ENCODE data around the gene RFPL3. TPM values are rescaled to one million over a fixed set of nuclear protein-coding genes. Genes with fewer than 3 reads are reported as not detected.

Gene RFPL3
- polyA plus RNA-seq, 2 donors, result not detected

GRCh38 chr22:32328306-32329201 is 29.1 kb upstream of the RFPL3 start:
- WGBS, 2 donors, result 83 to 87% methylated on average over 8 of the region's 8 CpGs
- Histone ChIP-seq H3K4me3 (ENCODE audit: low read depth in 1 of 2, low read length in 2 of 2) (no peak overlapping the region), H3K27ac (ENCODE audit: low read depth in 2 of 2, low read length in 1 of 2) (no peak overlapping the region), H3K27me3 (ENCODE audit: control insufficient read depth in 1 of 2, insufficient read depth in 2 of 2, low read length in 2 of 2) (peaks cover 0 to 2% of the 10 kb centered on the region in 2 donors), H3K9me3 (ENCODE audit: control insufficient read depth in 2 of 2, insufficient read depth in 1 of 2, low read depth in 1 of 2, low read length in 1 of 2) (peaks cover 0 to 6% of the 10 kb centered on the region in 2 donors), H3K36me3 (ENCODE audit: control insufficient read depth in 2 of 2, insufficient read depth in 2 of 2, low read length in 1 of 2) (no peaks in the 10 kb centered on the region), H3K4me1 (ENCODE audit: control insufficient read depth in 2 of 2, insufficient read depth in 2 of 2, low read length in 1 of 2) (no peaks in the 10 kb centered on the region)

- Histone ChIP-seq H3K27me3 (ENCODE audit: control insufficient read depth in 1 of 2, insufficient read depth in 2 of 2, low read length in 2 of 2) (peaks cover 0 to 2% of the 10 kb centered on the region in 2 donors), H3K9me3 (ENCODE audit: control insufficient read depth in 2 of 2, insufficient read depth in 1 of 2, low read depth in 1 of 2, low read length in 1 of 2) (peaks cover 0 to 6% of the 10 kb centered on the region in 2 donors), H3K4me1 (ENCODE audit: control insufficient read depth in 2 of 2, insufficient read depth in 2 of 2, low read length in 1 of 2) (no peaks in the 10 kb centered on the region), H3K36me3 (ENCODE audit: control insufficient read depth in 2 of 2, insufficient read depth in 2 of 2, low read length in 1 of 2) (no peaks in the 10 kb centered on the region), H3K27ac (ENCODE audit: low read depth in 2 of 2, low read length in 1 of 2) (no peak overlapping the region), H3K4me3 (ENCODE audit: low read depth in 1 of 2, low read length in 2 of 2) (no peak overlapping the region)
- WGBS, 2 donors, result 88% methylated on average over 8 of the region's 8 CpGs
These were observed 28.4 kb upstream of the RFPL3 start for GRCh38 chr22:32329202-32329645.

- H3K27me3 ChIP-seq (ENCODE audit: control insufficient read depth in 1 of 2, insufficient read depth in 2 of 2, low read length in 2 of 2), result peaks cover 0 to 2% of the 10 kb centered on the region in 2 donors
These were observed 26.3 kb upstream of the RFPL3 start for GRCh38 chr22:32331236-32331917.

GRCh38 chr22:32331918-32332725 is 25.5 kb upstream of the RFPL3 start:
- no peak overlapping the region for H3K27ac ChIP-seq (ENCODE audit: low read depth in 2 of 2, low read length in 1 of 2)
- peaks cover 0 to 2% of the 10 kb centered on the region in 2 donors for H3K27me3 ChIP-seq (ENCODE audit: control insufficient read depth in 1 of 2, insufficient read depth in 2 of 2, low read length in 2 of 2)
- no peaks in the 10 kb centered on the region for H3K36me3 ChIP-seq (ENCODE audit: control insufficient read depth in 2 of 2, insufficient read depth in 2 of 2, low read length in 1 of 2)
- H3K4me1 ChIP-seq (ENCODE audit: control insufficient read depth in 2 of 2, insufficient read depth in 2 of 2, low read length in 1 of 2), result peaks cover 0 to 2% of the 10 kb centered on the region in 2 donors
- WGBS, 2 donors, result 68 to 75% methylated on average over 15 of the region's 15 CpGs
- no peak overlapping the region for H3K4me3 ChIP-seq (ENCODE audit: low read depth in 1 of 2, low read length in 2 of 2)
- peaks cover 0 to 3% of the 10 kb centered on the region in 2 donors for H3K9me3 ChIP-seq (ENCODE audit: control insufficient read depth in 2 of 2, insufficient read depth in 1 of 2, low read depth in 1 of 2, low read length in 1 of 2)

More at GRCh38 chr22:32331236-32331917, 26.3 kb upstream of the RFPL3 start:
- no peak overlapping the region for H3K4me3 ChIP-seq (ENCODE audit: low read depth in 1 of 2, low read length in 2 of 2)
- no peaks in the 10 kb centered on the region for H3K36me3 ChIP-seq (ENCODE audit: control insufficient read depth in 2 of 2, insufficient read depth in 2 of 2, low read length in 1 of 2)
- H3K9me3 ChIP-seq (ENCODE audit: control insufficient read depth in 2 of 2, insufficient read depth in 1 of 2, low read depth in 1 of 2, low read length in 1 of 2), result peaks cover 0 to 6% of the 10 kb centered on the region in 2 donors
- H3K4me1 ChIP-seq (ENCODE audit: control insufficient read depth in 2 of 2, insufficient read depth in 2 of 2, low read length in 1 of 2), result peaks cover 0 to 2% of the 10 kb centered on the region in 2 donors
- H3K27ac ChIP-seq (ENCODE audit: low read depth in 2 of 2, low read length in 1 of 2), result no peak overlapping the region
- 75 to 79% methylated on average over 28 of the region's 28 CpGs for WGBS, 2 donors

GRCh38 chr22:32333141-32333768 is 24.4 kb upstream of the RFPL3 start:
- Histone ChIP-seq H3K27ac (ENCODE audit: low read depth in 2 of 2, low read length in 1 of 2) (no peak overlapping the region), H3K36me3 (ENCODE audit: control insufficient read depth in 2 of 2, insufficient read depth in 2 of 2, low read length in 1 of 2) (no peaks in the 10 kb centered on the region), H3K4me1 (ENCODE audit: control insufficient read depth in 2 of 2, insufficient read depth in 2 of 2, low read length in 1 of 2) (peaks cover 0 to 2% of the 10 kb centered on the region in 2 donors), H3K4me3 (ENCODE audit: low read depth in 1 of 2, low read length in 2 of 2) (no peak overlapping the region), H3K9me3 (ENCODE audit: control insufficient read depth in 2 of 2, insufficient read depth in 1 of 2, low read depth in 1 of 2, low read length in 1 of 2) (peaks cover 0 to 3% of the 10 kb centered on the region in 2 donors), H3K27me3 (ENCODE audit: control insufficient read depth in 1 of 2, insufficient read depth in 2 of 2, low read length in 2 of 2) (peaks cover 0 to 2% of the 10 kb centered on the region in 2 donors)
- 73% methylated on average over 10 of the region's 10 CpGs for WGBS, 2 donors

GRCh38 chr22:32333769-32334659 is 23.7 kb upstream of the RFPL3 start:
- Histone ChIP-seq H3K9me3 (ENCODE audit: control insufficient read depth in 2 of 2, insufficient read depth in 1 of 2, low read depth in 1 of 2, low read length in 1 of 2) (no peaks in the 10 kb centered on the region), H3K4me1 (ENCODE audit: control insufficient read depth in 2 of 2, insufficient read depth in 2 of 2, low read length in 1 of 2) (peaks cover 0 to 2% of the 10 kb centered on the region in 2 donors), H3K4me3 (ENCODE audit: low read depth in 1 of 2, low read length in 2 of 2) (no peak overlapping the region), H3K36me3 (ENCODE audit: control insufficient read depth in 2 of 2, insufficient read depth in 2 of 2, low read length in 1 of 2) (no peaks in the 10 kb centered on the region), H3K27me3 (ENCODE audit: control insufficient read depth in 1 of 2, insufficient read depth in 2 of 2, low read length in 2 of 2) (peaks cover 0 to 2% of the 10 kb centered on the region in 2 donors), H3K27ac (ENCODE audit: low read depth in 2 of 2, low read length in 1 of 2) (no peak overlapping the region)
- WGBS, 2 donors, result 75 to 76% methylated on average over 13 of the region's 13 CpGs

- Histone ChIP-seq H3K27me3 (ENCODE audit: control insufficient read depth in 1 of 2, insufficient read depth in 2 of 2, low read length in 2 of 2) (peaks cover 0 to 2% of the 10 kb centered on the region in 2 donors), H3K4me3 (ENCODE audit: low read depth in 1 of 2, low read length in 2 of 2) (no peak overlapping the region), H3K4me1 (ENCODE audit: control insufficient read depth in 2 of 2, insufficient read depth in 2 of 2, low read length in 1 of 2) (peaks cover 0 to 2% of the 10 kb centered on the region in 2 donors), H3K36me3 (ENCODE audit: control insufficient read depth in 2 of 2, insufficient read depth in 2 of 2, low read length in 1 of 2) (no peaks in the 10 kb centered on the region), H3K27ac (ENCODE audit: low read depth in 2 of 2, low read length in 1 of 2) (no peak overlapping the region), H3K9me3 (ENCODE audit: control insufficient read depth in 2 of 2, insufficient read depth in 1 of 2, low read depth in 1 of 2, low read length in 1 of 2) (no peaks in the 10 kb centered on the region)
- 83 to 84% methylated on average over 17 of the region's 17 CpGs for WGBS, 2 donors
These were observed 22.9 kb upstream of the RFPL3 start for GRCh38 chr22:32334660-32335365.

- no peak overlapping the region for H3K27ac ChIP-seq (ENCODE audit: low read depth in 2 of 2, low read length in 1 of 2)
- 71 to 73% methylated on average over 10 of the region's 10 CpGs for WGBS, 2 donors
- H3K9me3 ChIP-seq (ENCODE audit: control insufficient read depth in 2 of 2, insufficient read depth in 1 of 2, low read depth in 1 of 2, low read length in 1 of 2), result no peaks in the 10 kb centered on the region
- peaks cover 0 to 4% of the 10 kb centered on the region in 2 donors for H3K4me1 ChIP-seq (ENCODE audit: control insufficient read depth in 2 of 2, insufficient read depth in 2 of 2, low read length in 1 of 2)
- H3K36me3 ChIP-seq (ENCODE audit: control insufficient read depth in 2 of 2, insufficient read depth in 2 of 2, low read length in 1 of 2), result no peaks in the 10 kb centered on the region
- no peak overlapping the region for H3K4me3 ChIP-seq (ENCODE audit: low read depth in 1 of 2, low read length in 2 of 2)
- H3K27me3 ChIP-seq (ENCODE audit: control insufficient read depth in 1 of 2, insufficient read depth in 2 of 2, low read length in 2 of 2), result peaks cover 0 to 2% of the 10 kb centered on the region in 2 donors
These were observed 22.2 kb upstream of the RFPL3 start for GRCh38 chr22:32335471-32335870.

Data from esophagus (tissue), 2 donors.